ENCODE data around the gene PDE4DIP. TPM values are rescaled to one million over a fixed set of nuclear protein-coding genes. Genes with fewer than 3 reads are reported as not detected.
"Not testable (repeated sequence)": the region's sequence is repeated elsewhere in the genome, so short reads cannot be mapped to it uniquely, and the experiment has no call there.

PDE4DIP gene
- total RNA-seq (2021) (19.1 to 28.4 TPM (median 23.5 TPM) in 3 replicates), Bru-seq, nascent RNA (percentile 39 among the genes with signal in this experiment)
- long read RNA-seq, experiment 1, full-length matches to known transcripts = 94 of 120 reads
- long read RNA-seq, experiment 1, partial matches to known transcripts = 21 of 120 reads
- long read RNA-seq, experiment 1, other reads (novel, unspliced or antisense) = 5 of 120 reads
- long read RNA-seq, experiment 2, full-length matches to known transcripts = 5 of 31 reads
- long read RNA-seq, experiment 2, partial matches to known transcripts = 5 of 31 reads
- long read RNA-seq, experiment 2, other reads (novel, unspliced or antisense) = 21 of 31 reads
- long read RNA-seq, experiment 3, full-length matches to known transcripts = 2 of 6 reads
- long read RNA-seq, experiment 3, partial matches to known transcripts = 3 of 6 reads
- long read RNA-seq, experiment 3, other reads (novel, unspliced or antisense) = 1 of 6 reads

GRCh38 chr1:148844220-148844619, at the start of gene PDE4DIP:
TSS of gene PDE4DIP (plus strand) at chr1:148844428. CDS start at chr1:148844775, 347 bp downstream.
- CTCF ChIA-PET; H3K36me3 Mint-ChIP-seq; H3K27me3 Mint-ChIP-seq (ENCODE audit: low read depth); H3K9me3 Mint-ChIP-seq; H3K4me1 Mint-ChIP-seq; POLR2A ChIA-PET; H3K27ac Mint-ChIP-seq: not testable (repeated sequence)
- ATAC-seq (peak; percentile 93), DNase-seq (ENCODE audit: low spot score) (peak; percentile 22)
- H3K4me3 Mint-ChIP-seq = peak within 1 kb of the TSS; percentile 57

GRCh38 chr1:148808268-148808928, 35.8 kb upstream of the PDE4DIP start:
- H3K4me1 Mint-ChIP-seq; H3K36me3 Mint-ChIP-seq; H3K27me3 Mint-ChIP-seq (ENCODE audit: low read depth); H3K4me3 Mint-ChIP-seq; CTCF ChIA-PET; DNase-seq (ENCODE audit: low spot score); H3K9me3 Mint-ChIP-seq; POLR2A ChIA-PET; H3K27ac Mint-ChIP-seq: not testable (repeated sequence)
- ATAC-seq = peak; percentile 87

GRCh38 chr1:148808929-148809283, 35.3 kb upstream of the PDE4DIP start:
- H3K27ac Mint-ChIP-seq; ATAC-seq; H3K4me1 Mint-ChIP-seq; POLR2A ChIA-PET; H3K9me3 Mint-ChIP-seq; DNase-seq (ENCODE audit: low spot score); CTCF ChIA-PET; H3K4me3 Mint-ChIP-seq; H3K27me3 Mint-ChIP-seq (ENCODE audit: low read depth); H3K36me3 Mint-ChIP-seq: not testable (repeated sequence)

- CTCF ChIA-PET; H3K9me3 Mint-ChIP-seq; H3K36me3 Mint-ChIP-seq; POLR2A ChIA-PET; H3K27ac Mint-ChIP-seq; H3K4me1 Mint-ChIP-seq; H3K4me3 Mint-ChIP-seq; DNase-seq (ENCODE audit: low spot score); H3K27me3 Mint-ChIP-seq (ENCODE audit: low read depth): not testable (repeated sequence)
- ATAC-seq = peak; percentile 30; the same call in 1 of the 2 replicates
Observed at GRCh38 chr1:148822180-148822579, 22.0 kb upstream of the PDE4DIP start.

- H3K36me3 Mint-ChIP-seq; H3K4me3 Mint-ChIP-seq; H3K4me1 Mint-ChIP-seq; ATAC-seq; CTCF ChIA-PET; H3K27ac Mint-ChIP-seq; H3K27me3 Mint-ChIP-seq (ENCODE audit: low read depth); POLR2A ChIA-PET; DNase-seq (ENCODE audit: low spot score); H3K9me3 Mint-ChIP-seq: not testable (repeated sequence)
Observed at GRCh38 chr1:148823822-148824221, 20.4 kb upstream of the PDE4DIP start.

- H3K4me1 Mint-ChIP-seq; CTCF ChIA-PET; H3K27me3 Mint-ChIP-seq (ENCODE audit: low read depth); H3K9me3 Mint-ChIP-seq; H3K27ac Mint-ChIP-seq; DNase-seq (ENCODE audit: low spot score); H3K36me3 Mint-ChIP-seq; POLR2A ChIA-PET; H3K4me3 Mint-ChIP-seq: not testable (repeated sequence)
- peak; percentile 73 for ATAC-seq
Observed at GRCh38 chr1:148825029-148825428, 19.2 kb upstream of the PDE4DIP start.

GRCh38 chr1:148828531-148828930, 15.7 kb upstream of the PDE4DIP start:
- H3K27ac Mint-ChIP-seq; H3K27me3 Mint-ChIP-seq (ENCODE audit: low read depth); ATAC-seq; CTCF ChIA-PET; DNase-seq (ENCODE audit: low spot score); H3K36me3 Mint-ChIP-seq; H3K9me3 Mint-ChIP-seq; H3K4me3 Mint-ChIP-seq; H3K4me1 Mint-ChIP-seq; POLR2A ChIA-PET: not testable (repeated sequence)

- ATAC-seq; H3K27ac Mint-ChIP-seq; H3K4me3 Mint-ChIP-seq; POLR2A ChIA-PET; H3K9me3 Mint-ChIP-seq; H3K4me1 Mint-ChIP-seq; CTCF ChIA-PET; H3K36me3 Mint-ChIP-seq; H3K27me3 Mint-ChIP-seq (ENCODE audit: low read depth); DNase-seq (ENCODE audit: low spot score): not testable (repeated sequence)
Observed at GRCh38 chr1:148828962-148829361, 15.3 kb upstream of the PDE4DIP start.

- H3K27me3 Mint-ChIP-seq (ENCODE audit: low read depth); H3K4me1 Mint-ChIP-seq; H3K27ac Mint-ChIP-seq; H3K4me3 Mint-ChIP-seq; CTCF ChIA-PET; H3K9me3 Mint-ChIP-seq; DNase-seq (ENCODE audit: low spot score); H3K36me3 Mint-ChIP-seq; ATAC-seq; POLR2A ChIA-PET: not testable (repeated sequence)
Observed at GRCh38 chr1:148829365-148829764, 14.9 kb upstream of the PDE4DIP start.

GRCh38 chr1:148841262-148841661, 3.0 kb upstream of the PDE4DIP start:
- H3K4me3 Mint-ChIP-seq; CTCF ChIA-PET; ATAC-seq; H3K36me3 Mint-ChIP-seq; POLR2A ChIA-PET; DNase-seq (ENCODE audit: low spot score); H3K9me3 Mint-ChIP-seq; H3K4me1 Mint-ChIP-seq; H3K27ac Mint-ChIP-seq; H3K27me3 Mint-ChIP-seq (ENCODE audit: low read depth): not testable (repeated sequence)

- H3K27ac Mint-ChIP-seq; H3K36me3 Mint-ChIP-seq; H3K27me3 Mint-ChIP-seq (ENCODE audit: low read depth); H3K9me3 Mint-ChIP-seq; H3K4me3 Mint-ChIP-seq; CTCF ChIA-PET; DNase-seq (ENCODE audit: low spot score); POLR2A ChIA-PET; H3K4me1 Mint-ChIP-seq: not testable (repeated sequence)
- ATAC-seq = peak; percentile 27
Observed at GRCh38 chr1:148844651-148845050, 423 bp downstream of the PDE4DIP start.

GRCh38 chr1:148845068-148845467, 840 bp downstream of the PDE4DIP start:
- H3K4me1 Mint-ChIP-seq; H3K9me3 Mint-ChIP-seq; POLR2A ChIA-PET; H3K27me3 Mint-ChIP-seq (ENCODE audit: low read depth); CTCF ChIA-PET; H3K27ac Mint-ChIP-seq; H3K4me3 Mint-ChIP-seq; DNase-seq (ENCODE audit: low spot score); H3K36me3 Mint-ChIP-seq: not testable (repeated sequence)
- ATAC-seq = peak; percentile 20; the same call in 1 of the 2 replicates

GRCh38 chr1:148850347-148850746, 6.1 kb downstream of the PDE4DIP start:
- H3K36me3 Mint-ChIP-seq; POLR2A ChIA-PET; DNase-seq (ENCODE audit: low spot score); H3K4me3 Mint-ChIP-seq; CTCF ChIA-PET; H3K27ac Mint-ChIP-seq; H3K9me3 Mint-ChIP-seq; H3K27me3 Mint-ChIP-seq (ENCODE audit: low read depth); ATAC-seq; H3K4me1 Mint-ChIP-seq: not testable (repeated sequence)

Data from WTC11 (cell line).